Stimulated activated effector memory CD8-positive, alpha-beta T cell treated with anti-CD3 and anti-CD28 coated beads, Interleukin-12 subunit alpha, Interleukin-12 subunit beta, amount 100 ng/mL, for 72 hours (primary cell): ENCODE measurements around the gene DSG1.

ENCODE experiments used
- ATAC-seq: fragments of 150-1000 bp; cut with Tn5 transposase; 2 replicates; pipeline ENCODE4 v1.10.0; 2021
- DNase-seq, 2 donors: peaks; one replicate each; pipeline ENCODE4 v3.0.0; 2021 to 2022; ENCODE audit warnings: low spot score in 2 of 2
- H3K27ac Mint-ChIP-seq: one replicate; pipeline ENCODE4 v1.8.0; 2022; ENCODE audit warnings: mild to moderate bottlenecking, mixed read lengths
- H3K36me3 Mint-ChIP-seq: one replicate; pipeline ENCODE4 v1.8.0; 2022; ENCODE audit warnings: mild to moderate bottlenecking, mixed read lengths
- H3K4me1 Mint-ChIP-seq: one replicate; pipeline ENCODE4 v1.8.0; 2022; ENCODE audit warnings: mixed read lengths
- H3K4me3 Mint-ChIP-seq: one replicate; pipeline ENCODE4 v1.8.0; 2022; ENCODE audit warnings: mild to moderate bottlenecking, mixed read lengths
- H3K9me3 Mint-ChIP-seq: one replicate; pipeline ENCODE4 v1.8.0; 2022; ENCODE audit warnings: mixed read lengths

The DSG1 gene

GRCh38 chr18:31382107-31382506 is 64.1 kb downstream of the DSG1 start:
- DNase-seq (no peak), ATAC-seq (no peak)
- Mint-ChIP-seq H3K9me3 (peaks cover 7% of the 10 kb centered on the region), H3K27ac (no peak overlapping the region), H3K4me3 (no peak overlapping the region), H3K4me1 (no peaks in the 10 kb centered on the region), H3K36me3 (no peaks in the 10 kb centered on the region)

DNA sequence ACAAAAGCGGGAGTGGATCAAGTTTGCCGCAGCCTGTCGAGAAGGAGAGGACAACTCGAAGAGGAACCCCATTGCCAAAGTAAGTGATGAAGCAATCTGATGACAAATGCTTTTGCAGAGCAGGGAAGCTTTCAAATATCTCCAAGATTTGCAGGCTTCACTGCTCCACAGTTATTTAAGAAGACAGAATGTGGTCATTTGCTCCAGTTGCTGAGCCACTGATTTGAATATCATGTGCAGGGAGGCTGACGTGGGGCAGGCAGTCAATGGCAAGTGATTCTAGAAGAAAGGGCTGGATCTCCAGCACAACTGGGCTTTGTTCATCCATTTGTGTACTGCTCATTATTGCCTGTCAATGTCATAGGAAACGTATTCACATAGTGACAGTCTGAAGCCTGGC is 68.8 kb downstream of the DSG1 start:
- Mint-ChIP-seq H3K36me3 (no peaks in the 10 kb centered on the region), H3K27ac (no peak overlapping the region), H3K9me3 (no peaks in the 10 kb centered on the region), H3K4me1 (no peaks in the 10 kb centered on the region), H3K4me3 (no peak overlapping the region)
- ATAC-seq (no peak), DNase-seq (no peak)

GRCh38 chr18:31393286-31393685 is 75.3 kb downstream of the DSG1 start:
- H3K4me1 Mint-ChIP-seq = no peaks in the 10 kb centered on the region
- no peak overlapping the region for H3K27ac Mint-ChIP-seq
- H3K9me3 Mint-ChIP-seq = peaks cover 3% of the 10 kb centered on the region
- H3K4me3 Mint-ChIP-seq = no peak overlapping the region
- H3K36me3 Mint-ChIP-seq = no peaks in the 10 kb centered on the region
- DNase-seq = no peak
- ATAC-seq = no peak

DNA sequence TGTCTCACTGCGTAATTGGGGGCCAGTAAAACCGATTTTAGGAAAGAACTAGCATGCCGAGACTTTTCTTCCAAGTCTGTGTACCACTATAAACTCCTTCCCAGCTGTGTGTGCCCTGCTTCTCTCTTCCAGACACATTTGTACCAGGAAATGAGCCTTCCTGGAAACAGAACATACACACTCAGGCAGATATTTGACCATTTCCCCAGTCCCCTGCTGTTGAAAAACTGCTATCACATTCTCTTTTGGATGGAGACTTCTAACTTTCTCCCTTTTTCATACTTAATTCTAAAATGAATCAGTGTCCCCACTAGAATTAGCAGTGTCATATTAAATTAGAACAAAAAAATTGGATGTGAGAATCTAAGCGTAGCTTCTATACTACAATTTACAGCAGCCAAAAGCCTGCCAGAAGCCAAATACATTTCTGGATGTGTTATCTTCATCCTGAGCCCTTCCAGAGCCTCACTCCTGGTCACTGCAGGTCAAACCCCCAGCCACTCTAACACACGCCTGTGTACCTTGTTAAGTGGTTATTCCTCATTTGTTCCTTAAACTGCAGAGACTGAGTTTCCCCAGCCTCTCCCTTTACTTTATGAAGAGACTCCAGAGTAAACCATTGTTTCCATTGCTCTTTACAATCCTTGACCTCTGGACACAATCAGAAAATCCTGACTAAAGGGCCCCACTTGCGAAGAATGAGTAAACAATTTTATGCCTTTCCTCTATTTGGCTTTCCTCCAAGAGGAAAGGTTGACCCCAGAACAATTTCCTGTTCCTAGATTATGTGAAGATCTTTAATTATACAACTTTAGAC is 79.0 kb downstream of the DSG1 start:
- DNase-seq (no peak), ATAC-seq (no peak)
- Mint-ChIP-seq H3K36me3 (no peaks in the 10 kb centered on the region), H3K9me3 (peaks cover 3% of the 10 kb centered on the region), H3K27ac (no peak overlapping the region), H3K4me1 (no peaks in the 10 kb centered on the region), H3K4me3 (no peak overlapping the region)

- Mint-ChIP-seq H3K36me3 (no peaks in the 10 kb centered on the region), H3K9me3 (peaks cover 2% of the 10 kb centered on the region), H3K4me3 (no peak overlapping the region), H3K4me1 (no peaks in the 10 kb centered on the region), H3K27ac (no peak overlapping the region)
- ATAC-seq (no peak), DNase-seq (no peak)
These were observed 80.2 kb downstream of the DSG1 start for GRCh38 chr18:31398191-31398590.

DNA sequence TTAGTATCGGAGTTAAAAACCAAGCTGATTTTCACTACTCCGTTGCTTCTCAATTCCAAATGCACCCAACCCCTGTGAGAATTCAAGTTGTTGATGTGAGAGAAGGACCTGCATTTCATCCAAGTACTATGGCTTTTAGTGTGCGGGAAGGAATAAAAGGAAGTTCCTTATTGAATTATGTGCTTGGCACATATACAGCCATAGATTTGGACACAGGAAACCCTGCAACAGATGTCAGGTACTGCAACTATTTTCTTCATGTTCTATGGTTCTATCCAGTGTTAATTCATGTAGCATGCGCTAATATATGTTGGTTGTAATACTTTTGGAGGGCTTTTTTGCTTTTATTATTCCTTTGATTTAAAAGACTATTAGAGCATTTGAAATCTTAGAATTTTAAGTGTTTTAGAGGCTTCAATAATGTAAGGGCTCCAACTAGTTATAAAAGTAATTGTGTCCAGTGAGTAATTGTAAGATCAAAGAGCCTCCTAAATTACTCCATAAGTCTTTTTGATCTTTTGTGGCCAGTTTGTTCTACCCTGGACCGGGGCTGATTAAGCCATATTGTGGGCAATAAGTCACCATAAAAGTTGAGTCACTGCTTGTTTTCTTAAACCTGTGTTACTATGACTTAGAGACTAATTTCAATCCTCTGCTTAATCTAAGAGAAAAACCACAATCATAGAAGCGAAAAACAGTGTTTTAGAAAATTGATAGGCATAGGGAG is 81.5 kb downstream of the DSG1 start:
- no peak for ATAC-seq
- H3K9me3 Mint-ChIP-seq = no peaks in the 10 kb centered on the region
- no peak overlapping the region for H3K27ac Mint-ChIP-seq
- no peak overlapping the region for H3K4me3 Mint-ChIP-seq
- H3K36me3 Mint-ChIP-seq = no peaks in the 10 kb centered on the region
- no peak for DNase-seq
- H3K4me1 Mint-ChIP-seq = no peaks in the 10 kb centered on the region

- Mint-ChIP-seq H3K27ac (no peak overlapping the region), H3K4me3 (no peak overlapping the region)
- DNase-seq = no peak
These were observed 83.4 kb downstream of the DSG1 start for GRCh38 chr18:31401156-31402025.

GRCh38 chr18:31402026-31402373 is 84.0 kb downstream of the DSG1 start:
- Mint-ChIP-seq H3K9me3 (peaks cover 2% of the 10 kb centered on the region), H3K27ac (no peak overlapping the region), H3K4me1 (no peaks in the 10 kb centered on the region), H3K36me3 (no peaks in the 10 kb centered on the region), H3K4me3 (no peak overlapping the region)
- DNase-seq (no peak), ATAC-seq (no peak)

More at GRCh38 chr18:31401156-31402025, 83.4 kb downstream of the DSG1 start:
- Mint-ChIP-seq H3K36me3 (no peaks in the 10 kb centered on the region), H3K9me3 (no peaks in the 10 kb centered on the region), H3K4me1 (no peaks in the 10 kb centered on the region)
- no peak for ATAC-seq

GRCh38 chr18:31403409-31403808 is 85.4 kb downstream of the DSG1 start:
- Mint-ChIP-seq H3K4me1 (no peaks in the 10 kb centered on the region), H3K4me3 (no peak overlapping the region), H3K9me3 (peaks cover 4% of the 10 kb centered on the region), H3K27ac (no peak overlapping the region), H3K36me3 (no peaks in the 10 kb centered on the region)
- ATAC-seq (no peak), DNase-seq (no peak)
